Measurements from ENCODE around the gene TMEM225B.
"Not testable (repeated sequence)": the region's sequence is repeated elsewhere in the genome, so short reads cannot be mapped to it uniquely, and the experiment has no call there.

The TMEM225B gene

DNA sequence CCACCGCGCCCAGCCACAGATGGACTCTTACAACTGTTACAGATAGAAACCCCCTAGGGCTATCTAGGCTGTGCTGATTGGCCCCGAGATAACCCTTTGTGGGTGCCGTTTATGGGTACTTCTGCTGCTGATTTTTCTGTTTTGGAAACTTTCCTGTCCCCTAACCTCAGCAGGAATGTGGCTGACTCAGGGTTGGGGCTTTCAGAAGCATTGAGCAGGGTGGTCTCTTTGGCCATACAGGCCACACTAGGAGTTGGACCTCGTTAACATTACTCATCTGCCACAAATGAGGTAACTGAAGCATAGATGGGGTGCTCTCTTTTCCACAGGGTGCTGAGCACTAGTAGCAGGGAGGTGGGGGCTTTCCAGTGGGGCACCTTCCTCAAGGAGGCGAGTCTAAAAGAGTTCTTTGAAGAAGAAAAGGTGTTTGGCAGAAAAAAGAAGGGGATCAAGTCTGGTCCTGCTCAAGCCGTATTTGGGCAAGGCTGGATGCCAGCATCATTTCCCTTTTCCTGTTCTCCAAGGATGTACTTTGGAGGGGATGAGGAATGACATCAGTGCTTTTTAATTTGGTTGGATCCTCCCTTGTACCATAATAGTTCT is 25.1 kb downstream of the TMEM225B start:
- DNase-seq (ENCODE audit: low spot score) = no peak

DNA sequence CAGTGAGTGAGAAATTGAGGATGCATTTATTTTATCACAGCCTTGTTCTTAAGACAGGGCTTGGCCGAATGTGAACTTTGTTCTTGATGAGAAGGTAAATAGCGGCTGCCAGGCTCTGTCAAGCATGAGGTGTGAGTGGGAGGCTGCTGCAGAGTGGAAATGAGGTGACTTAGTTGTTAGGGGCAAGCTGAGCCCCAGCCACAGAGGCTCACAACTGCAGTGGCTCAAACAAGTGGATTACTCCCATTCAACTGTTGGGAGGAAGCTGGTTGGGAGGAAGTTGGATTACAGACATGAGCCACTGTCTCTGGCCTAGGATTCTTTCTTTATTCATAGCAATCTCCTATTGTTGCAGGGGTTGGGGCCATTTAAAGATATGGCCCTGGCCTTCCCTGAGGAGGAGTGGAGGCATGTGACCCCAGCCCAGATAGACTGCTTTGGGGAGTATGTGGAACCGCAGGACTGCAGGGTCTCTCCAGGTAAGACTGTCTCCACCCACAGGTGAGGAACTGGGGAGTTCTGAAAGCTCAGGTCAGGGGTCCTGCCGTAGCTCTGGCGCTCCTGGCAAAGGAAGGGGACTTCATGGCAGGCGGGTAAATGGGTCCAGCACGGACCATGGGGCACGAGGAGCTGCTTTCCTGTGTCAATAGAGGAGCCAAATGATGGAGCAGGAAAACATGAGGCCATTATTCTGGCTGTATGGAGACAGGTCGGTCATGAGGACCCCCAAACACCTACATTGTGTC is 25.8 kb downstream of the TMEM225B start:
- no peak for DNase-seq (ENCODE audit: low spot score)

DNA sequence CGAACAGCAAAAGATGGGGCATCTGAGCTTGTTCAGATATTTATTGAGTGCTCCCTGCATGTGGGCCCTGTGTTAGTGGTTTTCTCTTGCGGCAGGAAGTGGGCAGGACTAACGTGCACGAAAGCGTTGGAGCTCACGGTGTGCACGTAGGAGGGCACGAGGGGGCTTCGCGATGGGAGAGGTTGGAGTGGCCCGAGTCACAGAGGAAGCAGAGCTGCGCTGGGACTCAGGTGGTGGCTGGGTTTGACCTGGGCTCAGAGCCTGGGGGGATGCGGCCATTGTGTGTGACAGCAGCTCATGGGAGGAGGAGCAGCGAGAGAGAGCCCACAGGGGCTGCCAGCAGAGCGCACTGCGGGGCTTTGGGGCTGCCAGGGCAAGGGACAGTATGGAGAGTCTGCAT is 26.4 kb downstream of the TMEM225B start:
- no peak for DNase-seq (ENCODE audit: low spot score)

DNA sequence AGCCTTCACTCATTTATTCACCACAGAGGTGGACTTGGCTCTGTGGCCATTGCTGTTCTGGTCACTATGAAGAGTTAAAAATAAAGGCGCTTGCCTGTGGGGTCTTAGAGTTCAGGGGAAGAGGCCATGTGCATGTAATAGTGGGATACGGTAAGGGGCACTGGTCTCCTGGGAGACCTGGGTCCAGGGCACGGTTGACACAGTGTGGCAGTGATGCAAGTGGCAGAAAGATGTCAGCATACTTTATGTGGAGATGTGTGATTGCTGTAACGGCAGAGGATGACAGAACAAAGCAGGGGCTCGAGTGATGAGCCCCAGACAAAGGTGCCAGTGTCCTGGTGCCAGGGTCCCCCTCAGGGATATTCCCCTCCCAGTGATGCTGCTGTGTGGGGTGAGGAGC is 27.3 kb downstream of the TMEM225B start:
- no peak for DNase-seq (ENCODE audit: low spot score)

DNA sequence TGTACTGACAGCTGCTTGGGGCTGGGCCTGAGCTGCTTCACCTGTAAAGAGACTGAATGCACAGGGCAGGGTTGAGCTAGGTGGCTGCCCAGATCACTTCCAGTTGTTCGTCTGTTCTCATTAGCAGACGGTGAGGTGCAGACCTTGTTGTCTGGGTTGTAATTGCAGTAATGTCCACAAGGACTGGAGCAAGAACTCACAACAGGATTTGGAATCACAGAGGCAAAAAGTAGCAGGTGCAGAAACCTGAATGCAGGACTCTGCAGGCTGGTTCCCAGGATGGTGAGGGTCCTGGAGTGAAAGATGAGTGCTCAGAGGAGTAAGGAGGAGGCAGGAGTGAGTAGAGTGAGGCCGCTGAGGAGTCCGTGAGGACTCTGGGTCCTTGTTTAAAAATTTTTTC is 27.9 kb downstream of the TMEM225B start:
- DNase-seq (ENCODE audit: low spot score) = no peak

DNA sequence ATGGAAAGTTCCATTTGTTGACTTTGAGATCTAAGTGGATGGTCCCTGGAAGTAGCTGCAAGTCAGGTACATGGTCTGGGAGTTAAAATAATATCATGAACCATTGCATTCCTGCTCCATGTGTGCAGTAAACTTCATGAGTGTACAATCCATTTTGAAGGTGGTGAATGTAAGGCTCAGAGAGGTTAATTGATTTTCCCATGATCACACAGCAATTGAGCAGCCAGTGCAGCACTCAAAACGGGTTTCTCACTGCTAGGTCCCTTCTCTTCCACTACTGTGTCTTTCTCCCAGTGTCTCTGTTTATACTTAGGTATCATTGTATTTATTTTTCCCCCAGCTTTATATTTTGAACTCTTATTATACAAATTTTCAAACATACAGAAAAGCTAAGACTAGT is 28.6 kb downstream of the TMEM225B start:
- no peak for DNase-seq (ENCODE audit: low spot score)

DNA sequence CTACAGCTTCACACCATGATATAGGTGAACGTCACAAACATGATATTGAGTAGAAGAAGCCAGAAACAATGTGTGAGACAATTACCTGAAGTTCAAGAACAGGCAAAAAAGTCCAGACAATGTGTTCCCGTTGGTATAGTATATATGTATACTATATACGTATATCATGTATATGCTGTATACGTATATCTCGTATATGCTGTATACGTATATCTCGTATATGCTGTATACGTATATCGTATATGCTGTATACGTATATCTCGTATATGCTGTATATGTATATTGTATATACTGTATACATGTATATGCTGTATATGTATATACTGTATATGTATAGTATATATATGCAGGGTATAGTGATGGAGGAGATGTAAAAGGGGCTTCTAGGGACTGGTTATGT is 29.4 kb downstream of the TMEM225B start:
- no peak for DNase-seq (ENCODE audit: low spot score)

DNA sequence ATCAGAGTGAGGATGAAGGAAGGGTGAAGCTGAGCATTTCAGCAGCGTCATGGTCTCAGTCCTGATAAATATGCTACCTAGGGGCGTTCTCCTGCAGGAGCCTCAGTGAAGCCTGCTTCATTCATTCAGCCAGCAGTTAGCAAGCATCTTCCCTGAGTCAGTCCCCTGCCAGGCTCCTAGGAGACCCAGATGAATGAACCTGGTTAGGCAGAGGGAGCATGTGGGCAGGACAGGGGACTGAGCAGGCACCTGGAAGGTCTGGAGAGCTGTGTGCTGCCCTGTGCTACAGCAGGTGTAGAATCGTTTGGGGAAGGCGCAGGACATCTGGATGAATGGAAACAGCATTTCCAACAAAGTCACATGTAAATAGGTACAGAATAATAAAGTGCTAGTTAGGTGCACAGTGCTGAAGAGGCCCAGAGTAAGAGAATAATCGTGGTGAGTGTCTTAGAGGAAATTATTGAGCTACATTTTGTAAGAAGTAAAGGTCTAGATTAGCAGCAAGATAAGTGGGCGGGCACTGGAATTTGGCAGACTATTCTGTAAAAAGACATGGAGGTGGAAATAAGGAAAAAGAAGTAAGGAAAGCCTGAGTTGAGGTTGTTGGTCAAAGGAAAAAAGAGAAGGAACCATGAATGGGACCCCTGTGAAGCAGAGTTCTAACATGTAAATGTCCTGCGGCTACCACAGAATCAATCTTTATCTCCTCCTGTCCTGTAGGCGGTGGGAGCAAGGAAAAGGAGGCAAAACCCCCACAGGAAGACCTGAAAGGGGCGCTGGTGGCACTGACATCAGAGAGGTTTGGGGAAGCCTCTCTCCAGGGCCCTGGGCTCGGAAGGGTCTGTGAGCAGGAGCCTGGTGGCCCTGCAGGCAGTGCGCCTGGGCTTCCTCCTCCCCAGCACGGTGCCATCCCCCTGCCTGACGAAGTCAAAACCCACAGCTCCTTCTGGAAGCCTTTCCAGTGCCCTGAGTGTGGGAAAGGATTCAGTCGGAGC is 30.7 kb downstream of the TMEM225B start:
- DNase-seq (ENCODE audit: low spot score) = no peak

DNA sequence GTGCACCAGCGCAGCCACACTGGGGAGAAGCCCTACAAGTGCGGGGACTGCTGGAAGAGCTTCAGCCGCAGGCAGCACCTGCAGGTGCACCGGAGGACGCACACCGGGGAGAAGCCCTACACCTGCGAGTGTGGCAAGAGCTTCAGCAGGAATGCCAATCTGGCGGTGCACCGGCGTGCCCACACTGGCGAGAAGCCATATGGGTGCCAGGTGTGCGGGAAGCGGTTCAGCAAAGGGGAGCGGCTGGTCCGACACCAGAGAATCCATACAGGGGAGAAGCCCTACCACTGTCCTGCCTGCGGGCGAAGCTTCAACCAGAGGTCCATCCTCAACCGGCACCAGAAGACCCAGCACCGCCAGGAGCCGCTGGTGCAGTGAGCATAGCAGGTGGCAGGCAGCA is 31.6 kb downstream of the TMEM225B start:
- DNase-seq (ENCODE audit: low spot score) = no peak

DNA sequence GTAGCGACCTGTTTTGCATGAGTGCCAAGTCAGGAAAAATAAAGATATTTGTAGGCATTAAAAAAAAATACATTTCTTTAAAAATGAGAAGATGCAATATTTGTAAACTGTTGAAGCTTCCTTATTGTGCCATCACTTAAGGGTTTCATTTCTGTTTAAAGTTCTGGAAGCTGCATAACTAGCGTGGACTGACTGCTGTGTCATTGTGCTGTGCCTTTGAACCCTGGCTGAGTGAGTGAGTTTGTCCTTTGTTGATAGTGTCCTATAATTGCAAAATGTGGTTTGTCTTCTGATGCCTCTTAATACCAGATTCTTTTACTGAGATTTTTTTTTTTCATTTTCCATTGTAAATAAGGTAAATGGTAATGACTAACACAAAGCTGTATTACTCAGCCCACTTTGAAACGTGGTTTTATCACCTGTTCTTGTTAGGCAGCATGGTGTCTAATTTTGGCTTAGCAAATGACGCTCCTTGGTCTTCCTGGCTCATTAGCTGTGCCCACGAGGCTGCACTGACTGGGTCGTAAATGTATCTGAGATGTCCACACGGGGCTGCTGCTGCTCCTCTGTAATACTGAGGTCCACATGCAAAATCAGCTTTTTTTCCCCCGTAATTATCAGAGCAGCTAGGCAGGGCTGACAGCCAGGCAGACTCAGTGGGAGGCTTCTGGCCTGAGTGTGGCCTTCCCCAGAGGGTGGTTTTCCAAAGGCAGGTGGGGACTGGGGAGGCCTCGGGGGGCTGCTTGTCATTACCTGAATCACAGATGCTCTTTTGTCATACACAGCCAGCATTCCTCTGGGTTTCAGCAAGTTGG is 33.4 kb downstream of the TMEM225B start:
- DNase-seq (ENCODE audit: low spot score) = peak; percentile 60

DNA sequence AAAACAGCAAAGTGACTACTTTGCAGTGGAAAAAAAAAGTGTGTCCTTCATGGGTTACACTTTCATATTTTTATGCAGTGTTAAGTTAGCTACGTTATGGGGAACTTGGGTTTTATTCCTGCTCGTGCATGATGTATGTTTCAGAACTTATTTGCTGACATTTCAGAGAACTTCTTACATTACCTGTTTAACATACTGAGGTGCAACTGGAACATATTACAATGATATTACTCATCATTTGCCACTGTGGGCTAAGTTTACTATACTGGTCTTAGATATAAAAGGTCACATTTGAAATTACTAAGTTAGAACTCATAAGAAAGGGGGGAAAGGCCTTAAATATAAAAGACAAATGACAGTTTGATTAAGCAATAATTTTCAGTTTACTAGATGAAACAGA is 39.3 kb downstream of the TMEM225B start:
- DNase-seq (ENCODE audit: low spot score) = not testable (repeated sequence)

DNA sequence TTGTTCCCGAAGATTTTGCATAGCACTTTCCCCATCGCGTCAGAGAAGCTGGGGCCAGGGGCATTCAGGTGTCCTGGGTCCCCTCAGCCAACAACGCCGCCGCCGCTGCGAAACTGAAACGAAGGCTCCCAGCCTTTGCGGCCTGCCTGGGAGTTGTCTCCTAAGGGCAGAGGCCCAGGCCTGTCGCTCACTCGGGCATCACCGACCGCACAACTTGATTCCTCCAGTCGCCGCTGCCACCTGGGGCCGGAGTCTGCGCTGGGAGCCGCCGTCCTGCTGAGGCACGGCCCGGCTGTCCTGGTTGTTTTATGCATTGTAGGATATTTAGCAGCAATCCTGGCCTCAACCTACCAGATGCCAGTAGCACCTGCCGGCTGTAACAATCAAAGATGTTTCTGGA is 40.7 kb downstream of the TMEM225B start:
- no peak for DNase-seq (ENCODE audit: low spot score)

DNA sequence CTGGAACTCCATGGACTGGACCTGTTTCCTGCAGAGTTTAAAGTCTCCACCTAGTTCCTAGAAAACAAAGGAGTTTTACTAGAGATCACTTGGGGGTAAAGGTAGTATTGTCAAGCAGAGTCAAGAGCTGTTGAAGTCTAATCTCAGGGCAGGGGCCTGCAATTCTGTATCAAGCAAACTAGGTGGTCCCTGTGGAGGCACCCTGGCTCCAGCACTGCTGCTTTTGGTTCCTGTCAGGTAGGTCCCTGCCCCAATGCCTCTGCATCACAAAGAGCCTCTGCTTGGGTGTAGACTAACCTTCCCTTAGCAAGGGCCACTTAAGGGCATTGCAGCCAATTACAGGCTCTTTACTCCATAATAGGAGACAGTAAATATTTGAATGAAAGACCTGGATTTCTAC is 41.2 kb downstream of the TMEM225B start:
- no peak for DNase-seq (ENCODE audit: low spot score)

DNA sequence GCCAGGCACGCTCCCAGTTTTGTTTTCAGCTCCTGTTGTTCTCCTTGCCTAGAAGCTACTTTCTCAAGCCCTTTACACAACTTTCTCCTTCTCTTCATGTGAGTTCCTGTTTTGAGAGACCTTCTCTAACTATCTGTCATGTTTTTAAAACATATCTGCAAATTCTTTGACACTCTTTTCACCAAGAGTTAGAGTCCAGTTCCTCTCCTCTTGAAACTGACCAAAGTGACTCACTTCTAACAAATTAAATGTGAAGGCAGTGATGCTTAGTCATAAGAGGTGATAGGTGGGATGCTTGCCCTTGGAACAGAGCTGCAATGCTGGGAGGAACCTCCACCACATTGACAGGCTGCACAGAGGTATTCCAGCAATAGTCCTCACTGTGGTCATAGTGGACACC is 44.0 kb downstream of the TMEM225B start:
- DNase-seq (ENCODE audit: low spot score) = no peak

DNA sequence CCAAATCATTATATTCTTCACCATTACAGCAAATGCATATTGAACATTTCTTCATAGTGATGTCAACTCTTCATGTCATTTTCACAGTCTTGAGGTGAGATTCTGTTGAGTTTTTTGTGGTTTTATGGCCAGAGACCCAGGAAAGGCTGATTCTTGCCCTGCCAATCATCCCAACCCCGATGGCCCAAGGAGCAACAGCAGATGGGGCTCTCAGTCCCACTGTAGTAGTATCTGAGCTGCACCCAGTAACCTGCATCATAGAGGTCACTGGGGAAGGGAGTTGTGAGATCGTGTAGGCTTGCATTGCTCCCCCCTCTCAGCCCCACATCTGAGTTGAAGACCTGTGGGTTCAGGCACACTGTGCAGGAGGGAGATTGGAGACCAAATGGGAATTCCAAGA is 45.4 kb downstream of the TMEM225B start:
- no peak for DNase-seq (ENCODE audit: low spot score)

DNA sequence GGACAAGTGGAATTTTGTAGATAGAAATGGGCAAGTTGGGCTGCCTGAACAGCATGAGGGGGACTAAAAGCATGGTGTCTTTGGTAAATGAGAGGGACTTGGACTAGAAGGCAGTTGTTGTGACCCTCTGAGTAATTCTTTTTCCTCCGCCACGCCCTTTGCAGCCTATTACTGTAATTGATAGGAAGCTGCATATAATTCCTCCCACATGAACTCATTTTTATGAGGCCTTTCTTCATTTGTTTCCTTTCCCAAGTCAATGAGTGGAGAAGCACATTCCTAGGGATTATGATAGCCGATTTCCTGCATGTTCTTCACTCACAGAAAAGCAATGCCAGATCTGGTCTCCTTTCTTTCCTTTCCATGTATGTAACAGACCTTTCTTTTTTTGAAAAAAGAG is 46.4 kb downstream of the TMEM225B start:
- no peak for DNase-seq (ENCODE audit: low spot score)

DNA sequence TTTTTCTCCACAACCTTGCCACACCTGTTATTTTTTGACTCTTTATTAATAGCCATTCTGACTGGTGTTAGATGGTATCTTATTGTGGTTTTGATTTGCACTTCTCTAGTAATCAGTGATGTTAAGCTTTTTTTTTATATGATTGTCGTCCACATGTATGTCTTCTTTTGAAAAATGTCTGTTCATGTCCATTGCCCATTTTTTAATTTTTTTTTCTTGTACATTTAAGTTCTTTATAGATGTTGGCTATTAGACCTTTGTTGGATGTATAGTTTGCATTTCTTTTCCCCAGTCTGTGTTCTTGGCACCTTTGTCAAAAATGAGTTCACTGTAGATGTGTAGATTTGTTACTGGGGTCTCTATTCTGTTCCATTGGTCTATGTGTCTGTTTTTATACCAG is 47.5 kb downstream of the TMEM225B start:
- DNase-seq (ENCODE audit: low spot score) = no peak

DNA sequence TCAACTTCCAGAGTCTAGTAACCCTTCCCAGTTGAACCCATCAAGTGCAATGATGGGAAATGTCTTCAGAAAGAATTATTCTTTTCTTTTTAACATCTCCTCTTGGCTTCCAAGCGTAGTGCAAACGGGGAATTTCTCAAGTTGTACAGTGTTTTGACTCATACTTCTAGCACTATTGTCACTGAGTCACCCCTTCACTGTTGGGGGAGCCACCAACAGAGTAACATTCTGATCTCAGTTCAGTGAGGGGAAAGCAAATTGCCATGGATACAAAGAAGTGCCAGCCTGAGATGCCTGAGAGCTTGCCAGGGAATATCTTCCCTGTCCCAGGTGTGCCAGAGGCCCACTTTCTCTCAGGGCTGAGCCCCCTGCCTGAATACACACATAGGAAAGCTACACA is 50.8 kb downstream of the TMEM225B start:
- no peak for DNase-seq (ENCODE audit: low spot score)

DNA sequence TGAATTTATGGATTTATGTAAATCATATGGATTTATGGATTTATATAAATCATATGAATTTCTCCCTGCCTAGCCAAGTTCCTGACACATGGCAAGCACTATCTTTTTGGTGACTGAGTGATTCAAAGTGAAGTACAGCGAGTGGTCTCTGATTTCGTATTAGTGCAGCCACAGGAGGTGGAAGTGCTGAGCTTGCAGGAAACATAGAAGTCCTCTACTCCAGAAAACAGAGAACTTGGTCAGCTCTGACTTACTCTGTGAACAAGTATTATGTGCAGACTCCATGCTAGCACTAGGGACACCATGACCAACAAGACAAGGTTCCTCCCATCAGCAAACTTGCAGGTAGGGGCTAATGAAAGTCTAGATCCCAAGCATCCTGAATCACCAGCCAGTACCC is 53.2 kb downstream of the TMEM225B start:
- DNase-seq (ENCODE audit: low spot score) = no peak

DNA sequence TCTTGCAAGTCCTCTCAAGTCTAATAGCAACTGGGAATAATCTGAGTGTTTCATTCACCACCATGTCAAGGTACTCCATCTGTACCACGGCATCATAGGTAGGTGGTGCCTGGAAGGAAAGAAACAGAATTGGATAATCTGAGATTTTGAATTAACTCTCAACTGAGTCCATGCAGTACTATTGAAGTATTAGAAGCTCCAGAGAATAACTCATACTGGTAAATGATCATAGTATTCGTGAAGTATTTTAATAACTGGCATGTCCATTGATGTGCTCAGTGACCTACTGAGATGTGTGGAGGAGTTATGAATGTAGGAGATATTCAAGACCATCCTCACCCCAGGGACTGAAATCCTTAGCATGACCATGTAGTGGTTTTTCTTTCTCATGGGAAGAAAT is 54.6 kb downstream of the TMEM225B start:
- no peak for DNase-seq (ENCODE audit: low spot score)

DNA sequence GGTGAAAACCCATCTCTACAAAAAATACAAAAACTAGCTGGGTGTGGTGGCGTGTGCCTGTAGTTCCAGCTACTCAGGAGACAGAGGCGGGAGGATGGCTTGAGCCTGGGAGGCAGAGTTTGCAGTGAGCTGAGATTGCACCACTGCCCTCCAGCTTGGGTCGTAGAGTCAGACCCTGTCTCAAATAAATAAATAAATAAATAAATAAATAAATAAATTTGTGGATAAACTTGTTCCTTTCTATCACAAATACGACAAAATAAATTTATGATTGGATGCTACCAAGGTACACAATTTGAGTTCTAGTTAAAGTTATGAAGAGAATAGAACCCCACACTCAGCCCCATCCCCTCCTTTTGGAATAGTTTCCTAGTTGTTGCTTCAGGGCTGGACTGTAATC is 55.2 kb downstream of the TMEM225B start:
- not testable (repeated sequence) for DNase-seq (ENCODE audit: low spot score)

DNA sequence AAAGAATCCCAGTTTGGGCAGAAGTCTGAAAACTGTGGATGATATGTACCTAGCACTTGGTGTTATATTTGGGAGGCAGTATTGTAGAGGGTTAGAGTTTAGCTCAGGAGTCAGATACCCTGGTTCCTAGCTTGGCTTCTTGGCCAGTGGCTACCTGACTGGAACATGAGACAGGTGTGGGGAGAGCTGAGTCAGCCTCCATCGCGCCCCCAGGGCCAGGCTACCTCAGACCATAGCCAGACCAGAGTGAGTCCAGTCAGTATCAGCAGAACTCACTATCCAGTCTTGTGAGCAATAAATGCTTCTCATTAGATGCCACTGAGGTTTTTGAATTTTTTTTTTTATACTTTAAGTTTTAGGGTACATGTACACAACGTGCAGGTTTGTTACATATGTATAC is 55.7 kb downstream of the TMEM225B start:
- DNase-seq (ENCODE audit: low spot score) = no peak

Data from SW480 (cell line).